Measurements from ENCODE around the gene TMEM158. TPM values are rescaled to one million over a fixed set of nuclear protein-coding genes. Genes with fewer than 3 reads are reported as not detected.

TMEM158 gene
- total and polyA plus RNA-seq, 10 of the 15 experiments (the other 5 are each of a cell fraction or from before 2014, with no cell fraction given) = not detected

DNA sequence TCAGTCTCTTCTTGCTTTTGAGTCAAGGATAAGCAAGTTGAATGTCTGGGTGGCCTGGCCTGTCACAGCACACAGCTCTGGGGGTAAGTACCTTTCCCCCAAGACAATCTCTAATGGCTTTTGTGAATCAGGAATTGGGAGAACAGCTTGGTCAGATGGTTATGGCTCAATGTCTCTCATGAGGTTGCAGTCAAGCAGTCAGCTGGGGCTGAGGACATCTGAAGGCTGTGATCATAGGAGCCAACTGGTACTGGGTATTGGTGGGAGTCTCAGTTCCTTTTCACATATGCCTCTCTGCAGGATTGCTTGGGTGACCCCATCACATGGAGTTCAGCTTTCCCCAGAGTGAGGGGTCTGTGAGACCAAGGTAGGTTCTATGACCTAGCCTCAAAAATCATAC is 33.0 kb upstream of the TMEM158 start:
- in situ Hi-C loops (cut with MboI) = no loop called here
- H3K4me3 ChIP-seq = no peak overlapping the region
- DNase-seq (ENCODE audit: low read depth, low spot score) (no peak), FAIRE-seq (no peak), ATAC-seq (no peak)
- H3K4me2 ChIP-seq (ENCODE audit: control insufficient read depth, insufficient read depth) = no peak overlapping the region
- TF ChIP-seq ZNF24 (IDR thresholded peaks at IDR 0.05) (no peak), CHD2 (IDR thresholded peaks at IDR 0.05; ENCODE audit: borderline replicate concordance, low read depth, low read length) (no peak), BMI1 (IDR thresholded peaks at IDR 0.05; ENCODE audit: borderline replicate concordance) (no peak), BHLHE40 (IDR thresholded peaks at IDR 0.05; ENCODE audit: borderline replicate concordance in 1 of 2, low read depth in 2 of 2, low read length in 1 of 2) (no peak), PKNOX1 (IDR thresholded peaks at IDR 0.05) (no peak), HDAC2 (IDR thresholded peaks at IDR 0.05) (no peak), SP1 (IDR thresholded peaks at IDR 0.05; ENCODE audit: low read depth, low read length) (no peak), FOXK2 (IDR thresholded peaks at IDR 0.05) (no peak), SMAD1 (IDR thresholded peaks at IDR 0.05; ENCODE audit: low read depth, partially characterized antibody) (no peak), CHD1 (IDR thresholded peaks at IDR 0.05; ENCODE audit: low read depth, low read length) (no peak), STAT3 (IDR thresholded peaks at IDR 0.05; ENCODE audit: low read depth, low read length) (no peak), TARDBP (IDR thresholded peaks at IDR 0.05; ENCODE audit: borderline replicate concordance) (no peak), MXI1 (IDR thresholded peaks at IDR 0.05; ENCODE audit: low read depth, low read length) (no peak), NR2C2 (IDR thresholded peaks at IDR 0.05; ENCODE audit: borderline replicate concordance, control insufficient read depth, insufficient read length, low read depth) (no peak), CBX5 (IDR thresholded peaks at IDR 0.05; ENCODE audit: low read depth) (no peak)
- TF ChIP-seq, protein P1, sequence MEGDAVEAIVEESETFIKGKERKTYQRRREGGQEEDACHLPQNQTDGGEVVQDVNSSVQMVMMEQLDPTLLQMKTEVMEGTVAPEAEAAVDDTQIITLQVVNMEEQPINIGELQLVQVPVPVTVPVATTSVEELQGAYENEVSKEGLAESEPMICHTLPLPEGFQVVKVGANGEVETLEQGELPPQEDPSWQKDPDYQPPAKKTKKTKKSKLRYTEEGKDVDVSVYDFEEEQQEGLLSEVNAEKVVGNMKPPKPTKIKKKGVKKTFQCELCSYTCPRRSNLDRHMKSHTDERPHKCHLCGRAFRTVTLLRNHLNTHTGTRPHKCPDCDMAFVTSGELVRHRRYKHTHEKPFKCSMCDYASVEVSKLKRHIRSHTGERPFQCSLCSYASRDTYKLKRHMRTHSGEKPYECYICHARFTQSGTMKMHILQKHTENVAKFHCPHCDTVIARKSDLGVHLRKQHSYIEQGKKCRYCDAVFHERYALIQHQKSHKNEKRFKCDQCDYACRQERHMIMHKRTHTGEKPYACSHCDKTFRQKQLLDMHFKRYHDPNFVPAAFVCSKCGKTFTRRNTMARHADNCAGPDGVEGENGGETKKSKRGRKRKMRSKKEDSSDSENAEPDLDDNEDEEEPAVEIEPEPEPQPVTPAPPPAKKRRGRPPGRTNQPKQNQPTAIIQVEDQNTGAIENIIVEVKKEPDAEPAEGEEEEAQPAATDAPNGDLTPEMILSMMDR (IDR thresholded peaks at IDR 0.05 in 2 of 3, conservative IDR thresholded peaks at IDR 0.05 in 1 of 3; ENCODE audit: control insufficient read depth in 2 of 3, extremely low read depth in 1 of 3, insufficient read depth in 1 of 3, low read depth in 3 of 3, low read length in 3 of 3) = no peak
- TF ChIP-seq, protein P2, sequence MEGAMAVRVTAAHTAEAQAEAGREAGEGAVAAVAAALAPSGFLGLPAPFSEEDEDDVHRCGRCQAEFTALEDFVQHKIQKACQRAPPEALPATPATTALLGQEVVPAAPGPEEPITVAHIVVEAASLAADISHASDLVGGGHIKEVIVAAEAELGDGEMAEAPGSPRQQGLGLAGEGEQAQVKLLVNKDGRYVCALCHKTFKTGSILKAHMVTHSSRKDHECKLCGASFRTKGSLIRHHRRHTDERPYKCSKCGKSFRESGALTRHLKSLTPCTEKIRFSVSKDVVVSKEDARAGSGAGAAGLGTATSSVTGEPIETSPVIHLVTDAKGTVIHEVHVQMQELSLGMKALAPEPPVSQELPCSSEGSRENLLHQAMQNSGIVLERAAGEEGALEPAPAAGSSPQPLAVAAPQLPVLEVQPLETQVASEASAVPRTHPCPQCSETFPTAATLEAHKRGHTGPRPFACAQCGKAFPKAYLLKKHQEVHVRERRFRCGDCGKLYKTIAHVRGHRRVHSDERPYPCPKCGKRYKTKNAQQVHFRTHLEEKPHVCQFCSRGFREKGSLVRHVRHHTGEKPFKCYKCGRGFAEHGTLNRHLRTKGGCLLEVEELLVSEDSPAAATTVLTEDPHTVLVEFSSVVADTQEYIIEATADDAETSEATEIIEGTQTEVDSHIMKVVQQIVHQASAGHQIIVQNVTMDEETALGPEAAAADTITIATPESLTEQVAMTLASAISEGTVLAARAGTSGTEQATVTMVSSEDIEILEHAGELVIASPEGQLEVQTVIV (IDR thresholded peaks at IDR 0.05; ENCODE audit: borderline replicate concordance, partially characterized antibody) = no peak
- RAD21 ChIA-PET (ENCODE audit: unreplicated experiment) = no interaction called here
- H3K4me1 ChIP-seq (ENCODE audit: control insufficient read depth, insufficient read depth, low read length) = no peaks in the 10 kb centered on the region
- no peak overlapping the region for H3K27ac ChIP-seq (ENCODE audit: control insufficient read depth, insufficient read depth)
- POLR2A ChIA-PET = no interaction called here
- H3K9me3 ChIP-seq (replicated peaks; ENCODE audit: control insufficient read depth, insufficient read depth, low read length) = no peaks in the 10 kb centered on the region
- no peak overlapping the region for H2AFZ ChIP-seq (ENCODE audit: control insufficient read depth, low read depth, low read length)
- no peaks in the 10 kb centered on the region for H4K20me1 ChIP-seq (ENCODE audit: control insufficient read depth, insufficient read depth)
- intact Hi-C loops (cut with micrococcal nuclease; ENCODE audit: unreplicated experiment) = no loop called here
- H3K36me3 ChIP-seq (ENCODE audit: control insufficient read depth in 2 of 2, insufficient read depth in 2 of 2, low read length in 1 of 2) = no peaks in the 10 kb centered on the region
- SMC1A ChIA-PET (ENCODE audit: uncharacterized antibody, unreplicated experiment) = interaction anchor here (1.0 to 3.5 kb wide), 2 partner anchors 204 to 218 kb away, joined by 3 to 13 read pairs; no protein-coding TSS in a partner anchor
- H3K9ac ChIP-seq (ENCODE audit: control insufficient read depth, insufficient read depth, low read length) = no peak overlapping the region
- CTCF ChIA-PET = no interaction called here
- no peaks in the 10 kb centered on the region for H3K79me2 ChIP-seq (ENCODE audit: control insufficient read depth, insufficient read depth, low read length)
- BruUV-seq (replicated peaks) = no TSS peak
- H3K27me3 ChIP-seq (replicated peaks in 1 of 2; ENCODE audit: control insufficient read depth in 2 of 2, insufficient read depth in 2 of 2, low read length in 1 of 2) = peaks cover 1 to 2% of the 10 kb centered on the region in 2 experiments; a peak in 3 of 4 replicates

Data from GM12878 (cell line).